ENCODE measurements around the gene NRIP3. TPM values are rescaled to one million over a fixed set of nuclear protein-coding genes. Genes with fewer than 3 reads are reported as not detected.
"Not testable (repeated sequence)": the region's sequence is repeated elsewhere in the genome, so short reads cannot be mapped to it uniquely, and the experiment has no call there.

NRIP3 gene
- total RNA-seq, 1 experiment from 2014 or later = 22.8 TPM

GRCh38 chr11:9014826-9015225 lies 11.0 kb upstream of the NRIP3 start:
- in situ Hi-C loops (cut with HindIII; ENCODE audit: low pct_unique_long_range_greater_than_20kb, low sequenced_read_pairs) = no loop called here
- CTCF ChIA-PET = interaction anchor here (0.5 to 3.4 kb wide), 9 partner anchors 17 to 523 kb away, joined by 3 to 48 read pairs (median 5); no protein-coding TSS in a partner anchor

DNA sequence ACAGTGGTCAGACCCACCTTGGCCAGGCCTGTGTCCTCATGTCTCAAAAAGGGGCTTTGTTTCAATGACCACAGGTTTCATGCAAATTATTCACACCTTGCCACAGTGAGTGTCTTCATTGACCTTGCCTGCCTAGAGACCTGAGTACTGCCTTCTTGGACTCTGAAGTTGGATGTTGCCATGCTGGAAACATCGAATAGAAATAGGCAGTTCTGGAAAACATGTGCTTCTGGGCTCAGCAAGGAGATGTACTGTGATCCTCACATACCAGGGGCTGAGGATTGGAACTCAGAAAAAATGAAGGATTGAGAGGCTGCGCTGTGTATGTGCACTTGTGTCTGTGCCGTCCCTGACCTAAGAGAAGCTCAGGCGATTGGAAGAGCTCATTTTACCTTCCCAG lies 9.6 kb upstream of the NRIP3 start:
- Histone ChIP-seq H3K27ac (ENCODE audit: low read length) (no peak overlapping the region), H3K36me3 (ENCODE audit: control insufficient read depth, insufficient read depth, low read length) (no peaks in the 10 kb centered on the region), H3K4me3 (ENCODE audit: low read depth in 2 of 2, low read length in 2 of 2) (no peak overlapping the region), H3K4me1 (ENCODE audit: control insufficient read depth, insufficient read depth, low read length) (no peaks in the 10 kb centered on the region), H3K27me3 (ENCODE audit: control insufficient read depth, insufficient read depth, low read length) (no peaks in the 10 kb centered on the region), H3K9me3 (ENCODE audit: control insufficient read depth, insufficient read depth, low read depth, low read length) (no peaks in the 10 kb centered on the region)
- POLR2A ChIA-PET = interaction anchor here (0.6 kb wide), 1 partner anchor 119 kb away, joined by 3 read pairs; no protein-coding TSS in a partner anchor
- CTCF ChIA-PET = interaction anchor here (0.6 to 1.7 kb wide), 2 partner anchors 31 to 144 kb away, joined by 3 read pairs; no protein-coding TSS in a partner anchor
- intact Hi-C loops (cut with micrococcal nuclease; ENCODE audit: unreplicated experiment) = no loop called here
- TF ChIP-seq POLR2AphosphoS5 (IDR thresholded peaks at IDR 0.05; ENCODE audit: low read depth, low read length) = no peak
- no peak for TF ChIP-seq TCF7L2 (IDR thresholded peaks at IDR 0.05; ENCODE audit: low read depth, low read length)
- no peak for TF ChIP-seq SIN3A (IDR thresholded peaks at IDR 0.05; ENCODE audit: borderline replicate concordance, insufficient read depth, low read depth, low read length)
- TF ChIP-seq REST (IDR thresholded peaks at IDR 0.05; ENCODE audit: insufficient read depth in 1 of 2, low read depth in 2 of 2, low read length in 1 of 2) = no peak
- TF ChIP-seq CTCF (IDR thresholded peaks at IDR 0.05) = no peak
- ATAC-seq (no peak), DNase-seq (ENCODE audit: low read depth, low spot score) (no peak)
- in situ Hi-C loops (cut with HindIII; ENCODE audit: low pct_unique_long_range_greater_than_20kb, low sequenced_read_pairs) = no loop called here
- no TSS peak for BruUV-seq (replicated peaks)

More at GRCh38 chr11:9014826-9015225, 11.0 kb upstream of the NRIP3 start:
- POLR2A ChIA-PET = interaction anchor here (0.7 kb wide), 1 partner anchor 18 kb away, joined by 3 read pairs; no protein-coding TSS in a partner anchor
- no peaks in the 10 kb centered on the region for H3K9me3 ChIP-seq (ENCODE audit: control insufficient read depth, insufficient read depth, low read depth, low read length)
- no peak overlapping the region for H3K4me3 ChIP-seq (ENCODE audit: low read depth in 2 of 2, low read length in 2 of 2)
- no peaks in the 10 kb centered on the region for H3K4me1 ChIP-seq (ENCODE audit: control insufficient read depth, insufficient read depth, low read length)
- TF ChIP-seq POLR2AphosphoS5 (IDR thresholded peaks at IDR 0.05; ENCODE audit: low read depth, low read length) = no peak
- TF ChIP-seq SIN3A (IDR thresholded peaks at IDR 0.05; ENCODE audit: borderline replicate concordance, insufficient read depth, low read depth, low read length) = no peak
- no peak for TF ChIP-seq REST (IDR thresholded peaks at IDR 0.05; ENCODE audit: insufficient read depth in 1 of 2, low read depth in 2 of 2, low read length in 1 of 2)
- no peak for TF ChIP-seq TCF7L2 (IDR thresholded peaks at IDR 0.05; ENCODE audit: low read depth, low read length)
- no peak for TF ChIP-seq CTCF (IDR thresholded peaks at IDR 0.05)
- intact Hi-C loops (cut with micrococcal nuclease; ENCODE audit: unreplicated experiment) = loop anchor here (1.0 to 5.0 kb wide), 2 partner anchors 122 to 492 kb away; no protein-coding TSS in a partner anchor
- no peak for ATAC-seq
- no peak for DNase-seq (ENCODE audit: low read depth, low spot score)
- BruUV-seq (replicated peaks) = no TSS peak
- no peak overlapping the region for H3K27ac ChIP-seq (ENCODE audit: low read length)
- no peaks in the 10 kb centered on the region for H3K36me3 ChIP-seq (ENCODE audit: control insufficient read depth, insufficient read depth, low read length)
- H3K27me3 ChIP-seq (ENCODE audit: control insufficient read depth, insufficient read depth, low read length) = no peaks in the 10 kb centered on the region

DNA sequence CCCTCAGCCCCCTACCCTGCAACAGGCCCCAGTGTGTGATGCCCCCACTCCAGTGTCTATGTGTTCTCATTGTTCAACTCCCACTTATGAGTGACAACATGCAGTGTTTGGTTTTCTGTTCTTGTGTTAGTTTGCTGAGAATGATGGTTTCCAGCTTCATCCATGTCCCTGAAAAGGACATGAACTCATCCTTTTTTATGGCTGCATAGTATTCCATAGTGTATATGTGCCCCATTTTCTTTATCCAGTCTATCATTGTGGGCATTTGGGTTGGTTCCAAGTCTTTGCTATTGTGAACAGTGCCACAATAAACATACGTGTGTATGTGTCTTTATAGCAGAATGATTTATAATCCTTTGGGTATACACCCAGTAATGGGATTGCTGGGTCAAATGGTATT lies 5.7 kb upstream of the NRIP3 start:
- in situ Hi-C loops (cut with HindIII; ENCODE audit: low pct_unique_long_range_greater_than_20kb, low sequenced_read_pairs); BruUV-seq (replicated peaks): not testable (repeated sequence)

More for the DNA sequence above, 5.7 kb upstream of the NRIP3 start:
- H3K27me3 ChIP-seq (ENCODE audit: control insufficient read depth, insufficient read depth, low read length); H3K4me1 ChIP-seq (ENCODE audit: control insufficient read depth, insufficient read depth, low read length); H3K9me3 ChIP-seq (ENCODE audit: control insufficient read depth, insufficient read depth, low read depth, low read length); DNase-seq (ENCODE audit: low read depth, low spot score); POLR2A ChIA-PET; H3K36me3 ChIP-seq (ENCODE audit: control insufficient read depth, insufficient read depth, low read length); H3K27ac ChIP-seq (ENCODE audit: low read length); ATAC-seq; intact Hi-C loops (cut with micrococcal nuclease; ENCODE audit: unreplicated experiment); H3K4me3 ChIP-seq (ENCODE audit: low read depth in 2 of 2, low read length in 2 of 2): not testable (repeated sequence)
- CTCF ChIA-PET = interaction anchor here (0.7 kb wide), 1 partner anchor 45 kb away, joined by 3 read pairs; no protein-coding TSS in a partner anchor

All from Panc1 (cell line).